ENCODE measurements around the gene IP6K1. TPM values are rescaled to one million over a fixed set of nuclear protein-coding genes. Genes with fewer than 3 reads are reported as not detected.

The IP6K1 gene
- total RNA-seq, 1 experiment from 2014 or later: 42.2 TPM

DNA sequence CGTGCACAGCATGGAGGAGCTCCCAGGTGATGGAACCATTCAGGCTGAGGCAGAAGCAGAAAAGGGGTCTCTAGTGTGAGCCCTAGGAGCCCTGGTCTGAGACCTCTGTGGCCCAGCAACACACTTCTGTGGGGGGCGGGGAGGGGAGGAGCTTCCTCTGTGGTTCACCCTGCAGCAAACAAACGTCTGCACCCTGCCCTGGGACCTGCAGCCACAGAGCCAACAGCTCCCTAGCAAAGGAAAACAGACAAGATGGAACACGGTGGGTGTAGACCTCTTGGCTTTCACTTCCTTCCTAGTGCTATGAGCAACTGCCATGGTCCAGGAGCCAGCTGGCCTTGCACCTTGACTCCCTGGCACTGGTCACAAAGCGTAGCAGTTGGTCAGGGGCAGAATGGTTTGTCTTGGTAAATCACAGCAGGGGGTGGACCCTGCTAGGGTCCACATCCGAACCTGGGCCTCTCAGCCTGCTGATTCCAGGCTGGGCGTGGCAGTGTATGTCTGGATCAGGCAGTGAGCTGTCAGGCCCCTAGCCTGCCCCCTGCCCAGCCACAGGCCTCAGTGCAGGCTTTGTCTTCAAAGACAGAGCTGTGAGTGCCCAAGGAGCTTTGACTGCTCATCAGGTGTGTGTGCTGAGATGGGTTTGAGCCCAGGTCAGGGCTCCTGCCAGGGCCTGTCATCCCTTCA, 73.6 kb downstream of the IP6K1 start:
- H3K4me1 Mint-ChIP-seq: no peaks in the 10 kb centered on the region
- H3K23me2 ChIP-seq (ENCODE audit: insufficient read length, low read depth, low read length, poor library complexity, severe bottlenecking): no peaks in the 10 kb centered on the region
- no peak overlapping the region for H2BK120ac ChIP-seq (ENCODE audit: low read depth, low read length, poor library complexity, severe bottlenecking)
- peaks cover 0 to 12% (median 8%) of the 10 kb centered on the region in 3 experiments; a peak in 4 of 7 replicates for H3K36me3 Mint-ChIP-seq (ENCODE audit: insufficient read depth in 1 of 3, low read depth in 3 of 3)
- H3K9me3 ChIP-seq (ENCODE audit: control insufficient read depth, low read depth, low read length): no peaks in the 10 kb centered on the region
- H3K56ac ChIP-seq (ENCODE audit: insufficient read length, low read depth, low read length): no peak overlapping the region
- H4K8ac ChIP-seq (replicated peaks; ENCODE audit: insufficient read length, low read depth, low read length): no peak overlapping the region
- H3K4me2 ChIP-seq (ENCODE audit: insufficient read depth, insufficient read length, low read length): no peak overlapping the region
- no peak overlapping the region for H2BK12ac ChIP-seq (ENCODE audit: insufficient read length, low read depth, low read length)
- no peak for DNase-seq
- H3K9me3 Mint-ChIP-seq: no peaks in the 10 kb centered on the region
- H2AK5ac ChIP-seq (ENCODE audit: insufficient read length, low read length): no peak overlapping the region
- H3K27ac Mint-ChIP-seq: no peak overlapping the region; a peak in 1 of 7 replicates
- H3K23ac ChIP-seq (ENCODE audit: insufficient read length, low read depth, low read length): no peak overlapping the region
- no peak overlapping the region for H2BK20ac ChIP-seq (ENCODE audit: low read depth, low read length, poor library complexity, severe bottlenecking)
- no peak overlapping the region for H3K18ac ChIP-seq (ENCODE audit: insufficient read length, low read depth, low read length)
- H3K9ac ChIP-seq (ENCODE audit: extremely low read depth, insufficient read length, low read length): no peak overlapping the region
- H3K27me3 Mint-ChIP-seq (ENCODE audit: low read depth): no peaks in the 10 kb centered on the region; the same call in 1 of the 2 replicates
- no peaks in the 10 kb centered on the region for H3K27me3 ChIP-seq (ENCODE audit: insufficient read depth, low read length)
- H3K79me1 ChIP-seq (ENCODE audit: insufficient read depth, low read depth, low read length, poor library complexity, severe bottlenecking): no peaks in the 10 kb centered on the region
- no peaks in the 10 kb centered on the region for H3K4me1 ChIP-seq (ENCODE audit: insufficient read depth, low read length)
- TF ChIP-seq, protein P1, sequence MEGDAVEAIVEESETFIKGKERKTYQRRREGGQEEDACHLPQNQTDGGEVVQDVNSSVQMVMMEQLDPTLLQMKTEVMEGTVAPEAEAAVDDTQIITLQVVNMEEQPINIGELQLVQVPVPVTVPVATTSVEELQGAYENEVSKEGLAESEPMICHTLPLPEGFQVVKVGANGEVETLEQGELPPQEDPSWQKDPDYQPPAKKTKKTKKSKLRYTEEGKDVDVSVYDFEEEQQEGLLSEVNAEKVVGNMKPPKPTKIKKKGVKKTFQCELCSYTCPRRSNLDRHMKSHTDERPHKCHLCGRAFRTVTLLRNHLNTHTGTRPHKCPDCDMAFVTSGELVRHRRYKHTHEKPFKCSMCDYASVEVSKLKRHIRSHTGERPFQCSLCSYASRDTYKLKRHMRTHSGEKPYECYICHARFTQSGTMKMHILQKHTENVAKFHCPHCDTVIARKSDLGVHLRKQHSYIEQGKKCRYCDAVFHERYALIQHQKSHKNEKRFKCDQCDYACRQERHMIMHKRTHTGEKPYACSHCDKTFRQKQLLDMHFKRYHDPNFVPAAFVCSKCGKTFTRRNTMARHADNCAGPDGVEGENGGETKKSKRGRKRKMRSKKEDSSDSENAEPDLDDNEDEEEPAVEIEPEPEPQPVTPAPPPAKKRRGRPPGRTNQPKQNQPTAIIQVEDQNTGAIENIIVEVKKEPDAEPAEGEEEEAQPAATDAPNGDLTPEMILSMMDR (conservative IDR thresholded peaks at IDR 0.05): peak; percentile 25; the same call in 2 of the 3 replicates
- H2BK15ac ChIP-seq (ENCODE audit: low read depth, low read length): no peak overlapping the region
- H2BK5ac ChIP-seq (ENCODE audit: insufficient read length, low read length): no peak overlapping the region
- no peak overlapping the region for H4K91ac ChIP-seq (ENCODE audit: insufficient read length, low read depth, low read length)
- H3K27ac ChIP-seq (ENCODE audit: insufficient read length, low read depth, low read length): no peak overlapping the region
- no peaks in the 10 kb centered on the region for H4K20me1 ChIP-seq (ENCODE audit: control insufficient read depth, insufficient read depth, insufficient read length)
- no peak overlapping the region for H3K4me3 Mint-ChIP-seq
- H4K5ac ChIP-seq (ENCODE audit: insufficient read length, low read depth, low read length): no peak overlapping the region
- H3K79me2 ChIP-seq (ENCODE audit: insufficient read depth, low read length): no peaks in the 10 kb centered on the region
- no CpG with 5 or more reads among the region's 7 CpGs for whole genome bisulfite sequencing (ENCODE audit: extremely low coverage, insufficient read length, low lambda C conversion rate)
- H3K4ac ChIP-seq (ENCODE audit: low read depth, low read length): no peak overlapping the region
- H3K14ac ChIP-seq (ENCODE audit: insufficient read depth, low read length): no peak overlapping the region
- H3T11ph ChIP-seq (ENCODE audit: low read length): no peak overlapping the region
- H2AFZ ChIP-seq (ENCODE audit: low read length): no peak overlapping the region
